Osteoblast (primary cell): ENCODE results near the gene IER2. TPM values are rescaled to one million over a fixed set of nuclear protein-coding genes. Genes with fewer than 3 reads are reported as not detected.

ENCODE experiments used
- DNase-seq: peaks from one replicate; pipeline ENCODE4 v3.0.0; 2011; ENCODE audit warnings: low spot score, mixed read lengths; ENCODE audit not compliant: insufficient read length; ENCODE audit errors: missing footprints
- H2AFZ ChIP-seq: 2 replicates; pipeline ENCODE4 v1.6.0; 2011; ENCODE audit warnings: mild to moderate bottlenecking, low read length
- H3K27ac ChIP-seq: 2 replicates; pipeline ENCODE4 v1.5.1; 2011; ENCODE audit warnings: mild to moderate bottlenecking, low read depth, low read length, moderate library complexity
- H3K27me3 ChIP-seq: 2 replicates; pipeline ENCODE4 v1.6.0; 2012; ENCODE audit warnings: mild to moderate bottlenecking, control low read depth, inconsistent platforms, low read length, moderate library complexity; ENCODE audit not compliant: insufficient read depth
- H3K36me3 ChIP-seq: 2 replicates; pipeline ENCODE4 v1.5.1; 2011; ENCODE audit warnings: mild to moderate bottlenecking, low read length, control low read depth, moderate library complexity; ENCODE audit not compliant: insufficient read depth
- H3K4me1 ChIP-seq: 2 replicates; pipeline ENCODE4 v1.5.1; 2011; ENCODE audit warnings: mild to moderate bottlenecking, low read length, control low read depth, moderate library complexity; ENCODE audit not compliant: insufficient read depth
- H3K4me2 ChIP-seq: 2 replicates; pipeline ENCODE4 v1.6.0; 2011; ENCODE audit warnings: mild to moderate bottlenecking, low read length; ENCODE audit not compliant: insufficient read depth
- H3K4me3 ChIP-seq: fragments of 200-600 bp; sonication (generic); 3 replicates; pipeline ENCODE4 v1.5.1; 2012; ENCODE audit warnings: mild to moderate bottlenecking, low read length, inconsistent platforms; ENCODE audit not compliant: insufficient read depth
- H3K79me2 ChIP-seq: 2 replicates; pipeline ENCODE4 v1.6.0; 2012; ENCODE audit warnings: mild to moderate bottlenecking, low read length, control low read depth, inconsistent platforms; ENCODE audit not compliant: insufficient read depth
- H3K9me3 ChIP-seq: 2 replicates; pipeline ENCODE4 v1.5.1; 2011; ENCODE audit warnings: low read depth, low read length, control low read depth
- H4K20me1 ChIP-seq: 2 replicates; pipeline ENCODE4 v1.6.0; 2012; ENCODE audit warnings: mild to moderate bottlenecking, low read length, control low read depth; ENCODE audit not compliant: insufficient read depth
- CTCF ChIP-seq: IDR thresholded peaks from 2 replicates; pipeline ENCODE4 v1.5.1; 2011; ENCODE audit warnings: mild to moderate bottlenecking, low read depth, low read length, moderate library complexity; ENCODE audit errors: extremely low read depth
- total RNA-seq: library from RNA; depleted of rRNA; stranded (reverse); fragments of >200 nt; gene quantifications from 2 replicates; pipeline ENCODE4 v1.2.3, GENCODE V29; 2012

The IER2 gene
- total RNA-seq, 1 donor, result 14.8 TPM

GRCh38 chr19:13154241-13154778 is 4.1 kb downstream of the IER2 start:
- H4K20me1 ChIP-seq, result peaks cover 17% of the 10 kb centered on the region
- DNase-seq, result peak; percentile 96
- peaks cover 44% of the 10 kb centered on the region for H3K79me2 ChIP-seq
- H3K4me1 ChIP-seq, result peaks cover 29% of the 10 kb centered on the region
- no peak for TF ChIP-seq CTCF
- H3K27ac ChIP-seq, result peak overlapping the region; percentile 94
- no peaks in the 10 kb centered on the region for H3K27me3 ChIP-seq
- no peaks in the 10 kb centered on the region for H3K36me3 ChIP-seq
- H2AFZ ChIP-seq, result no peak overlapping the region
- peak overlapping the region; percentile 97 for H3K4me2 ChIP-seq
- peak overlapping the region; percentile 71 for H3K4me3 ChIP-seq
- H3K9me3 ChIP-seq, result no peaks in the 10 kb centered on the region

GRCh38 chr19:13154911-13155471 is 4.8 kb downstream of the IER2 start:
- Histone ChIP-seq H3K36me3 (no peaks in the 10 kb centered on the region), H3K9me3 (no peaks in the 10 kb centered on the region), H3K4me3 (peak overlapping the region; percentile 71), H3K27ac (peak overlapping the region; percentile 94), H2AFZ (no peak overlapping the region), H4K20me1 (peaks cover 17% of the 10 kb centered on the region), H3K4me1 (peaks cover 24% of the 10 kb centered on the region), H3K4me2 (peak overlapping the region; percentile 97), H3K79me2 (peaks cover 38% of the 10 kb centered on the region), H3K27me3 (no peaks in the 10 kb centered on the region)
- peak; percentile 95 for DNase-seq
- peak; percentile 39 for TF ChIP-seq CTCF

GRCh38 chr19:13155472-13156359 is 5.5 kb downstream of the IER2 start:
- H3K27me3 ChIP-seq, result no peaks in the 10 kb centered on the region
- peaks cover 33% of the 10 kb centered on the region for H3K79me2 ChIP-seq
- H3K4me3 ChIP-seq, result peak overlapping the region; percentile 71
- H4K20me1 ChIP-seq, result peaks cover 17% of the 10 kb centered on the region
- TF ChIP-seq CTCF, result no peak
- H3K4me2 ChIP-seq, result peak overlapping the region; percentile 97
- H3K9me3 ChIP-seq, result no peaks in the 10 kb centered on the region
- H2AFZ ChIP-seq, result no peak overlapping the region
- H3K27ac ChIP-seq, result peak overlapping the region; percentile 94
- H3K36me3 ChIP-seq, result no peaks in the 10 kb centered on the region
- peak; percentile 97 for DNase-seq
- peaks cover 28% of the 10 kb centered on the region for H3K4me1 ChIP-seq

GRCh38 chr19:13159713-13160112 is 9.5 kb downstream of the IER2 start:
- no peak for TF ChIP-seq CTCF
- Histone ChIP-seq H3K4me3 (no peak overlapping the region), H3K4me1 (peaks cover 43% of the 10 kb centered on the region), H3K27me3 (no peaks in the 10 kb centered on the region), H3K27ac (no peak overlapping the region), H3K4me2 (no peak overlapping the region), H3K36me3 (no peaks in the 10 kb centered on the region), H3K79me2 (peaks cover 4% of the 10 kb centered on the region), H3K9me3 (no peaks in the 10 kb centered on the region), H2AFZ (no peak overlapping the region), H4K20me1 (no peaks in the 10 kb centered on the region)
- DNase-seq, result no peak
